Fibroblast of lung (primary cell): Measurements from ENCODE around the gene CDC14B. TPM values are rescaled to one million over a fixed set of nuclear protein-coding genes. Genes with fewer than 3 reads are reported as not detected.
"Not testable (repeated sequence)": the region's sequence is repeated elsewhere in the genome, so short reads cannot be mapped to it uniquely, and the experiment has no call there.

ENCODE experiments used
- DNase-seq, 2 donors: peaks; one replicate each; pipeline versions ENCODE4 v3.0.0 to v3.0.0-alpha.2; 2010; ENCODE audit warnings: low read depth in 2 of 2
- H2AFZ ChIP-seq: 2 replicates; pipeline ENCODE4 v1.5.1; 2012; ENCODE audit warnings: low read length, control low read depth, inconsistent platforms
- H3K27ac ChIP-seq: 2 replicates; pipeline ENCODE4 v1.5.1; 2011; ENCODE audit warnings: low read length, control low read depth; ENCODE audit not compliant: insufficient read depth
- H3K27me3 ChIP-seq: 2 replicates; pipeline ENCODE4 v1.5.1; 2011; ENCODE audit warnings: mild to moderate bottlenecking, low read length; ENCODE audit not compliant: control insufficient read depth, insufficient read depth
- H3K36me3 ChIP-seq: 2 replicates; pipeline ENCODE4 v1.5.1; 2011; ENCODE audit warnings: low read length; ENCODE audit not compliant: control insufficient read depth, insufficient read depth
- H3K4me1 ChIP-seq: 2 replicates; pipeline ENCODE4 v1.5.1; 2011; ENCODE audit warnings: low read length; ENCODE audit not compliant: control insufficient read depth, insufficient read depth; ENCODE audit errors: extremely low read depth
- H3K4me2 ChIP-seq: 2 replicates; pipeline ENCODE4 v1.5.1; 2011; ENCODE audit warnings: low read length, control low read depth; ENCODE audit not compliant: insufficient read depth; ENCODE audit errors: extremely low read depth
- H3K4me3 ChIP-seq, 4 experiments: fragments of 200-600 bp in 1 of 4; sonication (generic) in 1 of 4; replicated peaks in 1 of 4; 2 replicates each; pipeline ENCODE4 v1.5.1; 2011 to 2016; ENCODE audit warnings: low read length in 4 of 4, low read depth in 3 of 4, mild to moderate bottlenecking in 3 of 4, control low read depth in 2 of 4, inconsistent platforms in 1 of 4, mixed read lengths in 1 of 4; ENCODE audit not compliant: insufficient read depth in 1 of 4; ENCODE audit errors: control extremely low read depth in 1 of 4
- H3K79me2 ChIP-seq: 2 replicates; pipeline ENCODE4 v1.5.1; 2012; ENCODE audit warnings: mild to moderate bottlenecking, low read length, inconsistent platforms; ENCODE audit not compliant: control insufficient read depth, insufficient read depth
- H3K9ac ChIP-seq: 2 replicates; pipeline ENCODE4 v1.5.1; 2011; ENCODE audit warnings: mild to moderate bottlenecking, low read length, control low read depth; ENCODE audit not compliant: insufficient read depth
- H3K9me3 ChIP-seq: 2 replicates; pipeline ENCODE4 v1.5.1; 2012; ENCODE audit warnings: low read depth, low read length; ENCODE audit not compliant: control insufficient read depth, insufficient read depth
- H4K20me1 ChIP-seq: 2 replicates; pipeline ENCODE4 v1.5.1; 2011; ENCODE audit warnings: low read length; ENCODE audit not compliant: control insufficient read depth, insufficient read depth; ENCODE audit errors: extremely low read depth
- EZH2 ChIP-seq: IDR thresholded peaks from 2 replicates; pipeline ENCODE4 v1.5.1; 2012; ENCODE audit warnings: low read length, control low read depth, mild to moderate bottlenecking; ENCODE audit errors: missing control alignments
- polyA plus RNA-seq, 2 donors: library from polyadenylated mRNA; depleted of rRNA in 1 of 2; stranded (reverse) in 1 of 2; unstranded in 1 of 2; fragments of >200 nt; gene quantifications; 2 replicates each; pipeline ENCODE4 v1.2.1, GENCODE V29; 2011 to 2012; ENCODE audit warnings: missing spikeins in 1 of 2
- total RNA-seq: library from RNA; depleted of rRNA; stranded (reverse); fragments of >200 nt; gene quantifications from 2 replicates; pipeline ENCODE4 v1.2.1, GENCODE V29; 2014
- TF ChIP-seq, protein P1 (sequence below), 2 donors: IDR thresholded peaks in 1 of 2; conservative IDR thresholded peaks in 1 of 2; 1 replicate in 1 of 2; 2 replicates in 1 of 2; pipeline ENCODE4 v1.5.1; 2011 to 2012; ENCODE audit warnings: low read length in 2 of 2, control low read depth in 1 of 2, inconsistent platforms in 1 of 2, low read depth in 1 of 2, mild to moderate bottlenecking in 1 of 2

CDC14B gene
- total and polyA plus RNA-seq, 2 donors (not counting 1 experiment from before 2014, with no cell fraction given), result 38.0 to 68.5 TPM

DNA sequence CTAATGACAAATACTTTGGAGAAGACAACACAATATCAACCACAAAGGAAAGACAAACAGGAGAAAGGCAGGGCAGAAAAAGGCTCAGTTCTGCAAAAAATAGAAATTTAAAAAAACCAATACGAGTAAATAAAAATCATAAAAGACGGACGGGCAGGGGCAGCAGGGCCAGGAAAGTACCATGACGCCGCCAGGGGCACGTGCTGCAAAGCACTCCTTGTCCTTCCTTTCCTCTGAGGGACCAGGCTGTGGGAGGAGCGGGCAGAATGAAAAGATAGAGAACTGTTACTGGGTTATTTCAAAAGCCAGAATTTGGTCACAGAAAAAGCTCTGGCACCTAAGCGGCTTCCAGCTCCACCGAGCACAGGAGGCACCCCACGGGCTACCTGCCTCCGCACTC, 115.7 kb downstream of the CDC14B start:
- no peaks in the 10 kb centered on the region for H4K20me1 ChIP-seq
- no peak overlapping the region for H3K9ac ChIP-seq
- no peaks in the 10 kb centered on the region for H3K27me3 ChIP-seq
- H3K36me3 ChIP-seq, result no peaks in the 10 kb centered on the region
- H3K4me3 ChIP-seq, result no peak overlapping the region
- no peak overlapping the region for H2AFZ ChIP-seq
- no peaks in the 10 kb centered on the region for H3K4me1 ChIP-seq
- no peaks in the 10 kb centered on the region for H3K9me3 ChIP-seq
- no peaks in the 10 kb centered on the region for H3K79me2 ChIP-seq
- H3K4me2 ChIP-seq, result no peak overlapping the region
- H3K27ac ChIP-seq, result no peak overlapping the region
- DNase-seq, result no peak
- TF ChIP-seq, protein P1, sequence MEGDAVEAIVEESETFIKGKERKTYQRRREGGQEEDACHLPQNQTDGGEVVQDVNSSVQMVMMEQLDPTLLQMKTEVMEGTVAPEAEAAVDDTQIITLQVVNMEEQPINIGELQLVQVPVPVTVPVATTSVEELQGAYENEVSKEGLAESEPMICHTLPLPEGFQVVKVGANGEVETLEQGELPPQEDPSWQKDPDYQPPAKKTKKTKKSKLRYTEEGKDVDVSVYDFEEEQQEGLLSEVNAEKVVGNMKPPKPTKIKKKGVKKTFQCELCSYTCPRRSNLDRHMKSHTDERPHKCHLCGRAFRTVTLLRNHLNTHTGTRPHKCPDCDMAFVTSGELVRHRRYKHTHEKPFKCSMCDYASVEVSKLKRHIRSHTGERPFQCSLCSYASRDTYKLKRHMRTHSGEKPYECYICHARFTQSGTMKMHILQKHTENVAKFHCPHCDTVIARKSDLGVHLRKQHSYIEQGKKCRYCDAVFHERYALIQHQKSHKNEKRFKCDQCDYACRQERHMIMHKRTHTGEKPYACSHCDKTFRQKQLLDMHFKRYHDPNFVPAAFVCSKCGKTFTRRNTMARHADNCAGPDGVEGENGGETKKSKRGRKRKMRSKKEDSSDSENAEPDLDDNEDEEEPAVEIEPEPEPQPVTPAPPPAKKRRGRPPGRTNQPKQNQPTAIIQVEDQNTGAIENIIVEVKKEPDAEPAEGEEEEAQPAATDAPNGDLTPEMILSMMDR (conservative IDR thresholded peaks at IDR 0.05 in 1 of 2, IDR thresholded peaks at IDR 0.05 in 1 of 2; ENCODE audit: low read depth in 1 of 2, low read length in 2 of 2), result no peak
- TF ChIP-seq EZH2, result no peak

DNA sequence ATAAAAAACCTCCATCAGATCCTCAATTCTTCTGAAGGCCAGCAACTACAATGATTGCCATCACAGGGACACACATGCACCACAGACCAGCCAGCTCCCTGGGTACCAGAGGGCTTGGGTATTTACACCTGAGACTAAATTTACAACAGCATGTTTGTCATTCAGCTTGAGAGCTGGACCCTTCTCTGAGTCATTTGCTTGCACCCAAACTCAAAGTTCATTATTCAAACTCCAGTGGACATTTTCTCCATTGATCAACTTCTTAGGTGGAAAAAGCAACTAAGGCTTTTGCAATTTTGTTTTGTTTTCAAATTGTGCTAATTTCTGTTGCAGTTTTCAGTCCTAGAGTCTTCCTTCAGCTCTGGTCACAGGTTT, 116.3 kb downstream of the CDC14B start:
- H4K20me1 ChIP-seq, H3K9me3 ChIP-seq, H2AFZ ChIP-seq, DNase-seq, H3K36me3 ChIP-seq, H3K27me3 ChIP-seq, H3K9ac ChIP-seq, H3K27ac ChIP-seq, H3K4me2 ChIP-seq, H3K4me1 ChIP-seq, H3K79me2 ChIP-seq, H3K4me3 ChIP-seq: not testable (repeated sequence)

DNA sequence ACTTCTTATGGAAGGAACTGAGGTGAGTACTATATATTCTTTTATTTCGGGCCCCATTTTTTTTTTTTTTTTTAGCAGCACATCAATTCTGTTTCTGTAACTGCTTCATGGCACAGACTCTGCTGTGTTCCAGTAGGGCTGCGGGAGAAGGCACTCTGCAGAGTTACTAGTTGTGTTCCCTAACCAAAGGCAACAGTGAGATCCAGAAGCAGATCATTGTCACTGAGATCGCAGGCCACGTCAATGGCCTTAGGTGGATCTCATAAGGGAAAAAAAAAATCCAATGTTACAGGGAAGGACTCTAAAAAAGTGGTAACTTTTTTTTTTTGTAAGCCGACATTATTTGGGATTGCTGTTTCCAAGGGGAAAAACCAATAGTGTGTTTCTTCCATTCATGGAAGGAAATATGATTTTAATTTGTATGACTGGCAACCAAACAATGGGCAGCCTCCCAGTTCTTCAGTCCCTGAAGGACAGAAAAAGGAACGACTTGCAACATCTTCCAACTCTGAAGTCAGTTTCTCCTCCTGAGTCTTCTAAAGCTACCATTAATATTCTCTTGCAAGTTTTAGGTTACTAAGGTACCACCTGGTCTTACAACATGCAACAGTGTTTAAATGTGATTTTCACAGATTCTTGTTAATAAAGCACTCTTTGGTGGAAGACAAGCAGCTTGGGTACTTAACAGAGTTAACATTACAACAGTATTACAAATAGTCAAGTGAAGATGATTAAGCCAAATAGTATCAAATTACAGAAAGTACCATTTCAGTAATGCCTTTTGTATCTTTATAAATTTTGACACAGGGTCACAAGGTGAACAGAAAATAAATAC, 116.9 kb downstream of the CDC14B start:
- peak in 1 of 2 donors; percentile 22 for DNase-seq
- Histone ChIP-seq H3K27me3 (no peaks in the 10 kb centered on the region), H3K4me2 (no peak overlapping the region)

More for the DNA sequence above, 116.9 kb downstream of the CDC14B start:
- Histone ChIP-seq H4K20me1 (no peaks in the 10 kb centered on the region), H3K36me3 (no peaks in the 10 kb centered on the region), H3K27ac (no peak overlapping the region), H2AFZ (no peak overlapping the region), H3K4me3 (no peak overlapping the region), H3K79me2 (no peaks in the 10 kb centered on the region), H3K9ac (no peak overlapping the region), H3K4me1 (no peaks in the 10 kb centered on the region), H3K9me3 (no peaks in the 10 kb centered on the region)
- TF ChIP-seq, protein P1 (conservative IDR thresholded peaks at IDR 0.05 in 1 of 2, IDR thresholded peaks at IDR 0.05 in 1 of 2; ENCODE audit: low read depth in 1 of 2, low read length in 2 of 2), result no peak
- TF ChIP-seq EZH2, result no peak
